H9 (cell line): ENCODE measurements around the gene RNPEP. TPM values are rescaled to one million over a fixed set of nuclear protein-coding genes. Genes with fewer than 3 reads are reported as not detected.

ENCODE experiments used
- DNase-seq: peaks from one replicate; pipeline ENCODE4 v3.0.0-alpha.2; 2017
- H2AFZ ChIP-seq: one replicate; pipeline ENCODE4 v1.6.1; 2013; ENCODE audit warnings: mild to moderate bottlenecking, low read length, control low read depth, moderate library complexity
- H2AK5ac ChIP-seq: 2 replicates; pipeline ENCODE4 v1.6.1; 2013; ENCODE audit warnings: low read length, control low read depth, mixed read lengths; ENCODE audit not compliant: insufficient read length
- H2BK120ac ChIP-seq: one replicate; pipeline ENCODE4 v1.6.1; 2013; ENCODE audit warnings: low read depth, mild to moderate bottlenecking, low read length, control low read depth, inconsistent platforms; ENCODE audit not compliant: poor library complexity, severe bottlenecking
- H2BK12ac ChIP-seq: 2 replicates; pipeline ENCODE4 v1.6.1; 2013; ENCODE audit warnings: low read length, control low read depth, mixed read lengths, low read depth; ENCODE audit not compliant: insufficient read length
- H2BK15ac ChIP-seq: 2 replicates; pipeline ENCODE4 v1.6.1; 2013; ENCODE audit warnings: low read depth, low read length, control low read depth
- H2BK20ac ChIP-seq: one replicate; pipeline ENCODE4 v1.6.1; 2013; ENCODE audit warnings: low read depth, mild to moderate bottlenecking, low read length, control low read depth, inconsistent platforms; ENCODE audit not compliant: poor library complexity, severe bottlenecking
- H2BK5ac ChIP-seq: 2 replicates; pipeline ENCODE4 v1.6.1; 2013; ENCODE audit warnings: low read length, control low read depth, mixed read lengths; ENCODE audit not compliant: insufficient read length
- H3K14ac ChIP-seq: 2 replicates; pipeline ENCODE4 v1.6.1; 2013; ENCODE audit warnings: low read length, control low read depth; ENCODE audit not compliant: insufficient read depth
- H3K18ac ChIP-seq: 2 replicates; pipeline ENCODE4 v1.6.1; 2013; ENCODE audit warnings: low read depth, mild to moderate bottlenecking, mixed read lengths, low read length, control low read depth; ENCODE audit not compliant: insufficient read length
- H3K23ac ChIP-seq: 2 replicates; pipeline ENCODE4 v1.6.1; 2013; ENCODE audit warnings: low read length, control low read depth, mixed read lengths, low read depth; ENCODE audit not compliant: insufficient read length
- H3K23me2 ChIP-seq: 2 replicates; pipeline ENCODE4 v1.6.1; 2013; ENCODE audit warnings: low read depth, mild to moderate bottlenecking, mixed read lengths, low read length, control low read depth; ENCODE audit not compliant: insufficient read length, poor library complexity, severe bottlenecking
- H3K27ac ChIP-seq: 2 replicates; pipeline ENCODE4 v1.5.1; 2013; ENCODE audit warnings: low read length, control low read depth, mixed read lengths, low read depth; ENCODE audit not compliant: insufficient read length
- H3K27me3 ChIP-seq: 2 replicates; pipeline ENCODE4 v1.6.1; 2013; ENCODE audit warnings: low read length, control low read depth, inconsistent platforms; ENCODE audit not compliant: insufficient read depth
- H3K4ac ChIP-seq: 2 replicates; pipeline ENCODE4 v1.6.1; 2013; ENCODE audit warnings: low read depth, mild to moderate bottlenecking, control low read depth, inconsistent platforms, low read length, moderate library complexity
- H3K4me1 ChIP-seq: 2 replicates; pipeline ENCODE4 v1.6.1; 2013; ENCODE audit warnings: low read length, control low read depth, inconsistent platforms; ENCODE audit not compliant: insufficient read depth
- H3K4me2 ChIP-seq: 2 replicates; pipeline ENCODE4 v1.6.1; 2013; ENCODE audit warnings: low read length, control low read depth, mixed read lengths; ENCODE audit not compliant: insufficient read length, insufficient read depth
- H3K56ac ChIP-seq: 2 replicates; pipeline ENCODE4 v1.6.1; 2013; ENCODE audit warnings: low read depth, mild to moderate bottlenecking, mixed read lengths, low read length, control low read depth; ENCODE audit not compliant: insufficient read length
- H3K79me1 ChIP-seq: 2 replicates; pipeline ENCODE4 v1.6.1; 2013; ENCODE audit warnings: low read depth, mild to moderate bottlenecking, moderate library complexity, low read length, control low read depth, inconsistent platforms; ENCODE audit not compliant: insufficient read depth, poor library complexity, severe bottlenecking
- H3K79me2 ChIP-seq: 2 replicates; pipeline ENCODE4 v1.6.1; 2013; ENCODE audit warnings: low read length, control low read depth, inconsistent platforms; ENCODE audit not compliant: insufficient read depth
- H3K9ac ChIP-seq: 2 replicates; pipeline ENCODE4 v1.6.1; 2013; ENCODE audit warnings: low read length, control low read depth, mixed read lengths; ENCODE audit not compliant: insufficient read length; ENCODE audit errors: extremely low read depth
- H3K9me3 ChIP-seq: one replicate; pipeline ENCODE4 v1.6.1; 2013; ENCODE audit warnings: low read depth, low read length, inconsistent platforms; ENCODE audit not compliant: control insufficient read depth
- H3T11ph ChIP-seq: one replicate; pipeline ENCODE4 v1.6.1; 2013; ENCODE audit warnings: mild to moderate bottlenecking, low read length, control low read depth, inconsistent platforms
- H4K20me1 ChIP-seq: one replicate; pipeline ENCODE4 v1.6.1; 2013; ENCODE audit not compliant: control insufficient read depth, insufficient read length, insufficient read depth
- H4K5ac ChIP-seq: 2 replicates; pipeline ENCODE4 v1.6.1; 2013; ENCODE audit warnings: low read depth, mild to moderate bottlenecking, mixed read lengths, low read length, control low read depth; ENCODE audit not compliant: insufficient read length
- H4K8ac ChIP-seq: replicated peaks from 2 replicates; pipeline ENCODE4 v1.6.1; 2013; ENCODE audit warnings: low read length, control low read depth, mixed read lengths, low read depth; ENCODE audit not compliant: insufficient read length
- H4K91ac ChIP-seq: 2 replicates; pipeline ENCODE4 v1.6.1; 2013; ENCODE audit warnings: low read depth, mild to moderate bottlenecking, moderate library complexity, mixed read lengths, low read length, control low read depth; ENCODE audit not compliant: insufficient read length
- H3K27ac Mint-ChIP-seq, 3 experiments: 2 replicates in 2 of 3; 3 replicates in 1 of 3; pipeline ENCODE4 v1.8.0; 2020 to 2021; ENCODE audit warnings: mixed read lengths in 3 of 3, mild to moderate bottlenecking in 1 of 3, moderate library complexity in 1 of 3
- H3K27me3 Mint-ChIP-seq: 2 replicates; pipeline ENCODE4 v1.8.0; 2021; ENCODE audit warnings: low read depth, mild to moderate bottlenecking, moderate library complexity, mixed read lengths
- H3K36me3 Mint-ChIP-seq, 3 experiments: 2 replicates in 2 of 3; 3 replicates in 1 of 3; pipeline ENCODE4 v1.8.0; 2020 to 2021; ENCODE audit warnings: low read depth in 3 of 3, mixed read lengths in 3 of 3; ENCODE audit not compliant: insufficient read depth in 1 of 3
- H3K4me1 Mint-ChIP-seq, 2 experiments: 2 replicates each; pipeline ENCODE4 v1.8.0; 2020; ENCODE audit warnings: mixed read lengths in 2 of 2
- H3K4me3 Mint-ChIP-seq, 2 experiments: 2 replicates in 1 of 2; 3 replicates in 1 of 2; pipeline ENCODE4 v1.8.0; 2020 to 2021; ENCODE audit warnings: mild to moderate bottlenecking in 2 of 2, mixed read lengths in 2 of 2, moderate library complexity in 1 of 2
- H3K9me3 Mint-ChIP-seq, 2 experiments: 2 replicates in 1 of 2; 3 replicates in 1 of 2; pipeline ENCODE4 v1.8.0; 2020; ENCODE audit warnings: mild to moderate bottlenecking in 2 of 2, mixed read lengths in 2 of 2, moderate library complexity in 1 of 2
- WGBS: extraction: QIAGEN DNeasy Blood & Tissue Kit; methylation state at CpG from one replicate; pipeline ENCODE4 v1.1.7; 2013; ENCODE audit warnings: missing lambda C conversion rate, low lambda C conversion rate, mixed read lengths; ENCODE audit not compliant: insufficient read length; ENCODE audit errors: extremely low coverage; 5-methylcytosine and 5-hydroxymethylcytosine counted together
- total RNA-seq: library from RNA; stranded (reverse); gene quantifications from 2 replicates; pipeline ENCODE4 v1.2.1, GENCODE V29; 2021
- TF ChIP-seq, protein P1 (sequence below): fragments of 200-600 bp; sonication (generic); conservative IDR thresholded peaks from 3 replicates; pipeline ENCODE4 v1.8.0; 2021; ENCODE audit warnings: antibody characterized with exemption, mild to moderate bottlenecking

The RNPEP gene
- total RNA-seq, 1 experiment from 2014 or later, result 49.9 TPM

DNA sequence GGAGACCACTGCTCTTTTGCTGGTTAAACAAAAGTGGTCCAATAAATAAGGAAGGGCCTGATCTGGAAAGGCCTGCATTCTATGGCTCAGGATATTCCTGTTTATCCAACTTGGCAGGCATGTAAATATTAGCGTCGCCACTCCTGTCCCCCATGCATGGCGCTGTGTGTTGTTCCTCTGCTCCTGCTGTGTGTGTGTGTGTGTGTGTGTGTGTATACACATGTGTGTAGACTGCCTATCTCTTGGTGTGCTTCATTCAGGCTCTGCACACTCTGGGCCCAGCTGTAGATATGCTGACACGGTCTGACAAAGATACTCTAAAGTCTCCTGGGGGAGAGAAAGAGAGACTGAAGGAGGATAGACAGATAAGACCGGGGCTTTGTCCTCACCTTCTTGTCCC, 42.9 kb upstream of the RNPEP start:
- no peak overlapping the region for H4K91ac ChIP-seq
- no peaks in the 10 kb centered on the region for H3K9me3 ChIP-seq
- no peaks in the 10 kb centered on the region for H4K20me1 ChIP-seq
- TF ChIP-seq, protein P1, sequence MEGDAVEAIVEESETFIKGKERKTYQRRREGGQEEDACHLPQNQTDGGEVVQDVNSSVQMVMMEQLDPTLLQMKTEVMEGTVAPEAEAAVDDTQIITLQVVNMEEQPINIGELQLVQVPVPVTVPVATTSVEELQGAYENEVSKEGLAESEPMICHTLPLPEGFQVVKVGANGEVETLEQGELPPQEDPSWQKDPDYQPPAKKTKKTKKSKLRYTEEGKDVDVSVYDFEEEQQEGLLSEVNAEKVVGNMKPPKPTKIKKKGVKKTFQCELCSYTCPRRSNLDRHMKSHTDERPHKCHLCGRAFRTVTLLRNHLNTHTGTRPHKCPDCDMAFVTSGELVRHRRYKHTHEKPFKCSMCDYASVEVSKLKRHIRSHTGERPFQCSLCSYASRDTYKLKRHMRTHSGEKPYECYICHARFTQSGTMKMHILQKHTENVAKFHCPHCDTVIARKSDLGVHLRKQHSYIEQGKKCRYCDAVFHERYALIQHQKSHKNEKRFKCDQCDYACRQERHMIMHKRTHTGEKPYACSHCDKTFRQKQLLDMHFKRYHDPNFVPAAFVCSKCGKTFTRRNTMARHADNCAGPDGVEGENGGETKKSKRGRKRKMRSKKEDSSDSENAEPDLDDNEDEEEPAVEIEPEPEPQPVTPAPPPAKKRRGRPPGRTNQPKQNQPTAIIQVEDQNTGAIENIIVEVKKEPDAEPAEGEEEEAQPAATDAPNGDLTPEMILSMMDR, result no peak
- Mint-ChIP-seq H3K4me3 (no peak overlapping the region), H3K27ac (peak overlapping the region in 1 of 3 experiments; percentile 5; a peak in 2 of 7 replicates), H3K9me3 (no peaks in the 10 kb centered on the region), H3K27me3 (peaks cover 1% of the 10 kb centered on the region; the same call in 1 of the 2 replicates), H3K36me3 (no peaks in the 10 kb centered on the region), H3K4me1 (peaks cover 7 to 24% of the 10 kb centered on the region in 2 experiments)
- no peaks in the 10 kb centered on the region for H3K79me2 ChIP-seq
- H3K4me2 ChIP-seq, result no peak overlapping the region
- no peak overlapping the region for H2BK5ac ChIP-seq
- no CpG with 5 or more reads among the region's 5 CpGs for WGBS
- no peak overlapping the region for H3K27ac ChIP-seq
- no peak for DNase-seq
- no peak overlapping the region for H2AK5ac ChIP-seq
- no peak overlapping the region for H4K8ac ChIP-seq
- no peak overlapping the region for H2BK12ac ChIP-seq
- no peak overlapping the region for H3K23ac ChIP-seq
- H3K23me2 ChIP-seq, result peaks cover 6% of the 10 kb centered on the region
- no peak overlapping the region for H3K9ac ChIP-seq
- H3K56ac ChIP-seq, result no peak overlapping the region
- no peak overlapping the region for H2AFZ ChIP-seq
- no peak overlapping the region for H3K4ac ChIP-seq
- H3K27me3 ChIP-seq, result no peaks in the 10 kb centered on the region
- H4K5ac ChIP-seq, result no peak overlapping the region
- H2BK20ac ChIP-seq, result no peak overlapping the region
- no peak overlapping the region for H3T11ph ChIP-seq
- no peak overlapping the region for H2BK15ac ChIP-seq
- H3K14ac ChIP-seq, result no peak overlapping the region
- no peaks in the 10 kb centered on the region for H3K79me1 ChIP-seq
- no peak overlapping the region for H2BK120ac ChIP-seq
- H3K18ac ChIP-seq, result no peak overlapping the region
- peaks cover 6% of the 10 kb centered on the region for H3K4me1 ChIP-seq
